ENCODE measurements around the gene GNB5.

The GNB5 gene

GRCh38 chr15:52132066-52132465 lies 59.1 kb downstream of the GNB5 start:
- TF ChIP-seq, protein P1, sequence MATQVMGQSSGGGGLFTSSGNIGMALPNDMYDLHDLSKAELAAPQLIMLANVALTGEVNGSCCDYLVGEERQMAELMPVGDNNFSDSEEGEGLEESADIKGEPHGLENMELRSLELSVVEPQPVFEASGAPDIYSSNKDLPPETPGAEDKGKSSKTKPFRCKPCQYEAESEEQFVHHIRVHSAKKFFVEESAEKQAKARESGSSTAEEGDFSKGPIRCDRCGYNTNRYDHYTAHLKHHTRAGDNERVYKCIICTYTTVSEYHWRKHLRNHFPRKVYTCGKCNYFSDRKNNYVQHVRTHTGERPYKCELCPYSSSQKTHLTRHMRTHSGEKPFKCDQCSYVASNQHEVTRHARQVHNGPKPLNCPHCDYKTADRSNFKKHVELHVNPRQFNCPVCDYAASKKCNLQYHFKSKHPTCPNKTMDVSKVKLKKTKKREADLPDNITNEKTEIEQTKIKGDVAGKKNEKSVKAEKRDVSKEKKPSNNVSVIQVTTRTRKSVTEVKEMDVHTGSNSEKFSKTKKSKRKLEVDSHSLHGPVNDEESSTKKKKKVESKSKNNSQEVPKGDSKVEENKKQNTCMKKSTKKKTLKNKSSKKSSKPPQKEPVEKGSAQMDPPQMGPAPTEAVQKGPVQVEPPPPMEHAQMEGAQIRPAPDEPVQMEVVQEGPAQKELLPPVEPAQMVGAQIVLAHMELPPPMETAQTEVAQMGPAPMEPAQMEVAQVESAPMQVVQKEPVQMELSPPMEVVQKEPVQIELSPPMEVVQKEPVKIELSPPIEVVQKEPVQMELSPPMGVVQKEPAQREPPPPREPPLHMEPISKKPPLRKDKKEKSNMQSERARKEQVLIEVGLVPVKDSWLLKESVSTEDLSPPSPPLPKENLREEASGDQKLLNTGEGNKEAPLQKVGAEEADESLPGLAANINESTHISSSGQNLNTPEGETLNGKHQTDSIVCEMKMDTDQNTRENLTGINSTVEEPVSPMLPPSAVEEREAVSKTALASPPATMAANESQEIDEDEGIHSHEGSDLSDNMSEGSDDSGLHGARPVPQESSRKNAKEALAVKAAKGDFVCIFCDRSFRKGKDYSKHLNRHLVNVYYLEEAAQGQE (IDR thresholded peaks at IDR 0.05; ENCODE audit: insufficient replicate concordance, low read depth) = no peak
- TF ChIP-seq GABPA (IDR thresholded peaks at IDR 0.05; ENCODE audit: low read depth) (no peak), SPI1 (IDR thresholded peaks at IDR 0.05; ENCODE audit: borderline replicate concordance, low read depth) (no peak), POLR2AphosphoS5 (IDR thresholded peaks at IDR 0.05; ENCODE audit: low read depth) (no peak)
- TF ChIP-seq, protein P2, sequence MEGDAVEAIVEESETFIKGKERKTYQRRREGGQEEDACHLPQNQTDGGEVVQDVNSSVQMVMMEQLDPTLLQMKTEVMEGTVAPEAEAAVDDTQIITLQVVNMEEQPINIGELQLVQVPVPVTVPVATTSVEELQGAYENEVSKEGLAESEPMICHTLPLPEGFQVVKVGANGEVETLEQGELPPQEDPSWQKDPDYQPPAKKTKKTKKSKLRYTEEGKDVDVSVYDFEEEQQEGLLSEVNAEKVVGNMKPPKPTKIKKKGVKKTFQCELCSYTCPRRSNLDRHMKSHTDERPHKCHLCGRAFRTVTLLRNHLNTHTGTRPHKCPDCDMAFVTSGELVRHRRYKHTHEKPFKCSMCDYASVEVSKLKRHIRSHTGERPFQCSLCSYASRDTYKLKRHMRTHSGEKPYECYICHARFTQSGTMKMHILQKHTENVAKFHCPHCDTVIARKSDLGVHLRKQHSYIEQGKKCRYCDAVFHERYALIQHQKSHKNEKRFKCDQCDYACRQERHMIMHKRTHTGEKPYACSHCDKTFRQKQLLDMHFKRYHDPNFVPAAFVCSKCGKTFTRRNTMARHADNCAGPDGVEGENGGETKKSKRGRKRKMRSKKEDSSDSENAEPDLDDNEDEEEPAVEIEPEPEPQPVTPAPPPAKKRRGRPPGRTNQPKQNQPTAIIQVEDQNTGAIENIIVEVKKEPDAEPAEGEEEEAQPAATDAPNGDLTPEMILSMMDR (IDR thresholded peaks at IDR 0.05; ENCODE audit: insufficient read depth, low read length) = no peak
- H3K27me3 ChIP-seq (ENCODE audit: insufficient read depth, poor library complexity, severe bottlenecking) = no peaks in the 10 kb centered on the region
- no peak for DNase-seq (ENCODE audit: low read depth in 1 of 2, low spot score in 1 of 2)
- no peak overlapping the region for H3K4me3 ChIP-seq (replicated peaks; ENCODE audit: insufficient read depth, low read length)
- no peak overlapping the region for H3K27ac ChIP-seq (replicated peaks)

DNA sequence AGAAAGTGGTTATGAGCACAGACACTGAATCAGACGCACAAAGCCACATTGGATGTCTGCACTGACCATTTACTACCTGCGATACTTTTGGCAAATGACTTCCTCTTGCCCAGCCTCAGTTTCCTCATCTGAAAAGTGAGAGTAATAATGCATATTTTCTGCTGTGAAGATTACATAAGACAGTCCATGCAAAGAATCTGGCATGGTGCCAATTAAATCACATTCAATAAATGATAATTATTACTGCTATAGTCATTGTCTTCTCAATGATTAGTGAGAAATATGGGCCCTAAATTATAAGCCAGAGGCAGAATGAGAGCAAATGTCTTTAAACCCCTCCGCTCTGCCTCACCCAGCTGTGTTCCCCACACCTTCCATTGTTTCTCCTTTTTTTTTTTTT lies 62.6 kb downstream of the GNB5 start:
- H3K27me3 ChIP-seq (ENCODE audit: insufficient read depth, poor library complexity, severe bottlenecking) = no peaks in the 10 kb centered on the region
- no peak for DNase-seq (ENCODE audit: low read depth in 1 of 2, low spot score in 1 of 2)
- H3K4me3 ChIP-seq (replicated peaks; ENCODE audit: insufficient read depth, low read length) = no peak overlapping the region
- no peak overlapping the region for H3K27ac ChIP-seq (replicated peaks)
- TF ChIP-seq SPI1 (IDR thresholded peaks at IDR 0.05; ENCODE audit: borderline replicate concordance, low read depth) = no peak
- no peak for TF ChIP-seq GABPA (IDR thresholded peaks at IDR 0.05; ENCODE audit: low read depth)
- no peak for TF ChIP-seq POLR2AphosphoS5 (IDR thresholded peaks at IDR 0.05; ENCODE audit: low read depth)
- TF ChIP-seq, protein P2 (IDR thresholded peaks at IDR 0.05; ENCODE audit: insufficient read depth, low read length) = no peak
- TF ChIP-seq, protein P1 (IDR thresholded peaks at IDR 0.05; ENCODE audit: insufficient replicate concordance, low read depth) = no peak

- Histone ChIP-seq H3K27ac (replicated peaks) (no peak overlapping the region), H3K4me3 (replicated peaks; ENCODE audit: insufficient read depth, low read length) (no peak overlapping the region), H3K27me3 (ENCODE audit: insufficient read depth, poor library complexity, severe bottlenecking) (no peaks in the 10 kb centered on the region)
- TF ChIP-seq, protein P2 (IDR thresholded peaks at IDR 0.05; ENCODE audit: insufficient read depth, low read length) = no peak
- TF ChIP-seq, protein P1 (IDR thresholded peaks at IDR 0.05; ENCODE audit: insufficient replicate concordance, low read depth) = no peak
- no peak for TF ChIP-seq POLR2AphosphoS5 (IDR thresholded peaks at IDR 0.05; ENCODE audit: low read depth)
- DNase-seq (ENCODE audit: low read depth in 1 of 2, low spot score in 1 of 2) = no peak
Measured at GRCh38 chr15:52124270-52124880, 66.8 kb downstream of the GNB5 start.

Data from HL-60 (cell line).